K562 (cell line): ENCODE measurements around the gene IFT52. TPM values are rescaled to one million over a fixed set of nuclear protein-coding genes. Genes with fewer than 3 reads are reported as not detected.

ENCODE experiments used
- ATAC-seq: fragments of 200-7000 bp; cut with Tn5 transposase; 3 replicates; pipeline ENCODE4 v1.9.1; 2020; ENCODE audit warnings: moderate library complexity
- BruUV-seq: library from RNA; stranded (reverse); fragments of 400-500 nt; replicated peaks from 2 replicates; lab custom pipeline; 2021; lab: Mats Ljungman, UMichigan
- CTCF ChIA-PET: fragments of 300-600 bp; formaldehyde crosslinking; extraction: SDS; loops from one replicate; lab custom pipeline; 2021; ENCODE audit warnings: low intra/inter-chr PET ratio; lab: Yijun Ruan, JAX
- POLR2A ChIA-PET: fragments of 300-600, 350-650 bp; sonication (Branson Sonifier 250); formaldehyde crosslinking; extraction: SDS; loops from one replicate; lab custom pipeline; 2021; ENCODE audit warnings: antibody characterized with exemption, inconsistent platforms; lab: Yijun Ruan, JAX
- DNase-seq, 4 experiments: peaks; one replicate each; pipeline versions ENCODE4 v3.0.0 to v3.0.0-alpha.2; 2011 to 2018; ENCODE audit warnings: low spot score in 3 of 4, mixed read lengths in 3 of 4; ENCODE audit errors: extremely low read depth in 1 of 4
- FAIRE-seq: peaks from 2 replicates; lab custom pipeline; 2011; peaks lifted over from hg19 to GRCh38; lab: Jason Lieb, UNC
- H2AFZ ChIP-seq: 2 replicates; pipeline ENCODE4 v1.6.0; 2011; ENCODE audit warnings: low read depth, low read length, control low read depth, inconsistent platforms
- H3K27ac ChIP-seq: fragments of 200-600 bp; 3 replicates; pipeline ENCODE4 v1.8.0; 2011; ENCODE audit warnings: low read depth, mild to moderate bottlenecking, control low read depth, inconsistent platforms, low read length, moderate library complexity, mixed read lengths; ENCODE audit errors: extremely low read depth
- H3K27me3 ChIP-seq, 2 experiments: fragments of 300-600 bp in 1 of 2; 2 replicates in 1 of 2; 3 replicates in 1 of 2; pipeline versions ENCODE4 v1.6.0 to v1.8.0; 2011; ENCODE audit warnings: inconsistent platforms in 2 of 2, low read length in 2 of 2, mild to moderate bottlenecking in 1 of 2, mixed read lengths in 1 of 2, moderate library complexity in 1 of 2; ENCODE audit not compliant: control insufficient read depth in 2 of 2, insufficient read depth in 2 of 2
- H3K36me3 ChIP-seq: fragments of 300-600 bp; 3 replicates; pipeline ENCODE4 v1.8.0; 2011; ENCODE audit warnings: mild to moderate bottlenecking, low read length, inconsistent platforms; ENCODE audit not compliant: control insufficient read depth, insufficient read depth
- H3K4me1 ChIP-seq, 2 experiments: fragments of 200-600 bp in 1 of 2; replicated peaks in 1 of 2; 2 replicates in 1 of 2; 3 replicates in 1 of 2; pipeline versions ENCODE4 v1.5.1 to v1.8.0; 2011; ENCODE audit warnings: inconsistent platforms in 2 of 2, low read length in 2 of 2, mild to moderate bottlenecking in 1 of 2, mixed read lengths in 1 of 2, moderate library complexity in 1 of 2; ENCODE audit not compliant: control insufficient read depth in 2 of 2, insufficient read depth in 2 of 2
- H3K4me2 ChIP-seq: 2 replicates; pipeline ENCODE4 v1.6.1; 2011; ENCODE audit warnings: low read length, control low read depth, inconsistent platforms, mixed read lengths; ENCODE audit not compliant: insufficient read depth
- H3K4me3 ChIP-seq: fragments of 200-600 bp; sonication (generic), shearing (Covaris generic); 2 replicates; pipeline ENCODE4 v1.5.1; 2016; ENCODE audit warnings: control low read depth, inconsistent platforms
- H3K79me2 ChIP-seq: fragments of 200-600 bp; 3 replicates; pipeline ENCODE4 v1.8.0; 2011; ENCODE audit warnings: low read length, inconsistent platforms; ENCODE audit not compliant: control insufficient read depth, insufficient read depth
- H3K9ac ChIP-seq, 2 experiments: 2 replicates each; pipeline versions ENCODE4 v1.6.0 to v1.6.1; 2011; ENCODE audit warnings: low read depth in 2 of 2, low read length in 2 of 2, control low read depth in 1 of 2, inconsistent platforms in 1 of 2, mild to moderate bottlenecking in 1 of 2, mixed read lengths in 1 of 2; ENCODE audit not compliant: insufficient read depth in 1 of 2
- H3K9me1 ChIP-seq: one replicate; pipeline ENCODE4 v1.6.0; 2011; ENCODE audit warnings: inconsistent platforms, mild to moderate bottlenecking, low read length, moderate library complexity; ENCODE audit not compliant: control insufficient read depth, insufficient read depth
- H3K9me3 ChIP-seq: replicated peaks from 2 replicates; pipeline ENCODE4 v1.5.1; 2011; ENCODE audit warnings: low read depth, low read length, inconsistent platforms; ENCODE audit not compliant: control insufficient read depth, insufficient read depth
- H4K20me1 ChIP-seq: replicated peaks from 2 replicates; pipeline ENCODE4 v1.6.1; 2011; ENCODE audit warnings: low read length, inconsistent platforms, mixed read lengths; ENCODE audit not compliant: control insufficient read depth, insufficient read depth
- KAT7 ChIP-seq: sonication (generic); formaldehyde crosslinking; IDR thresholded peaks from 2 replicates; pipeline ENCODE4 v1.8.0; 2022; ENCODE audit warnings: missing genetic modification reagents, mild to moderate bottlenecking, borderline replicate concordance
- L3MBTL2 ChIP-seq: fragments of 450-650 bp; IDR thresholded peaks from 2 replicates; pipeline ENCODE4 v1.6.1; 2016; ENCODE audit warnings: mild to moderate bottlenecking, moderate library complexity
- PTRF ChIP-seq: fragments of 450-650 bp; IDR thresholded peaks from 2 replicates; pipeline ENCODE4 v1.6.1; 2016; ENCODE audit warnings: mild to moderate bottlenecking, missing genetic modification characterization, missing compliant biosample characterization
- SRSF7 ChIP-seq: fragments of 200-400 bp; formaldehyde crosslinking; optimal IDR thresholded peaks from 2 replicates; pipeline ENCODE3; 2017; ENCODE audit warnings: mild to moderate bottlenecking, low read depth, low read length
- STAT5A ChIP-seq: IDR thresholded peaks from 2 replicates; pipeline ENCODE4 v1.6.1; 2012; ENCODE audit warnings: low read length, inconsistent platforms, borderline replicate concordance
- ZNF121 ChIP-seq: sonication (generic); formaldehyde crosslinking; conservative IDR thresholded peaks from 2 replicates; pipeline ENCODE4 v1.8.0; 2022; ENCODE audit warnings: missing genetic modification reagents
- ZNF134 ChIP-seq: fragments of 250-450 bp; sonication (Bioruptor Pico); conservative IDR thresholded peaks from 2 replicates; pipeline ENCODE4 v1.4.0; 2020
- WGBS: fragments of 100-300 bp; shearing (Covaris generic); methylation state at CpG from one replicate; pipeline ENCODE4 v1.1.6; 2016; ENCODE audit warnings: low coverage, mixed read lengths; ENCODE audit not compliant: insufficient coverage; ENCODE audit errors: missing lambda C conversion rate; 5-methylcytosine and 5-hydroxymethylcytosine counted together
- in situ Hi-C: fragments of 300-500 bp; cut with MboI; formaldehyde crosslinking; loops from 4 replicates; pipeline ENCODE4 v1.15.0; 2018; ENCODE audit warnings: inconsistent platforms, mixed read lengths
- intact Hi-C: fragments of 100-400 bp; cut with micrococcal nuclease; formaldehyde crosslinking; loops from 2 replicates; pipeline ENCODE4 v1.14.2; 2022
- polyA plus RNA-seq, 8 experiments: library from polyadenylated mRNA; depleted of rRNA in 4 of 8; stranded (reverse) in 5 of 8; unstranded in 3 of 8; fragments of >200 nt; fragmentation: Nextera tagmentation in 2 of 8; fragmentation: Illumina TruSeq in 1 of 8; extraction: Ambion mirVana in 2 of 8; extraction: Trizol in 1 of 8; gene quantifications; 2 replicates each; pipeline versions ENCODE4 v1.2.1 to v1.2.3, GENCODE V29; 2011 to 2014; ENCODE audit warnings: inconsistent platforms in 1 of 8, missing spikeins in 1 of 8
- total RNA-seq, 7 experiments: library from RNA; depleted of rRNA in 6 of 7; stranded (reverse); fragments of >200 nt in 6 of 7; fragmentation: Illumina TruSeq in 2 of 7; extraction: Trizol in 2 of 7; gene quantifications; 2 replicates each; pipeline versions ENCODE4 v1.2.1 to v1.2.3, GENCODE V29; 2011 to 2021; ENCODE audit warnings: low replicate concordance in 1 of 7
- TF ChIP-seq, protein P1 (sequence below): sonication (generic); formaldehyde crosslinking; IDR thresholded peaks from 2 replicates; pipeline ENCODE4 v1.8.0; 2023; ENCODE audit warnings: mild to moderate bottlenecking, missing genetic modification reagents
- TF ChIP-seq, protein P2 (sequence below): sonication (generic); formaldehyde crosslinking; IDR thresholded peaks from 2 replicates; pipeline ENCODE4 v1.8.1; 2023; ENCODE audit warnings: mild to moderate bottlenecking, missing genetic modification reagents, moderate library complexity
- TF ChIP-seq, protein P3 (sequence below): IDR thresholded peaks from 2 replicates; pipeline ENCODE4 v1.6.1; 2012; ENCODE audit warnings: low read depth, low read length, improper control_type of control experiment, borderline replicate concordance

Gene IFT52
- total and polyA plus RNA-seq, 9 of the 15 experiments (the other 6 are each of a cell fraction or from before 2014, with no cell fraction given): 11.0 to 31.4 (median 20.4) TPM

DNA sequence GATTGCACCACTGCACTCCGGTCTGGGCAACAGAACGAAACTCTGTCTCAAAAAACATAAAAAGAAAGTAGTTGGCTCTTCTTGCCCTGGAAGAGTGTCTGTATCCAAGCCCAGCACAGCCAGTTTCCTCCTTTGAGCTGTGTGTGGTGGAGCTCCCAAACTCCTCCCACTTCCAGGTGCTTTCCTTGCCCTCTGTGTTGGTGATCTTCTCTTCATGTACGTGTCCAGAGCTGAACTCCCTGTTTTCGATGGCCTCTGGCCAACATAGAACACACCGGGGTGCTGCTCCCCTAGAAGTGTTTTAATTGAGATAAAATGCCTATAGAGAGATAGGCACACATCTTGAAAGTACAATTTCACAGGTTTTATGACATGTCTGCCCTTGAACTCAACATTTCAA, 48.6 kb upstream of the IFT52 start:
- WGBS: 48% methylated on average over 5 of the region's 5 CpGs
- no peaks in the 10 kb centered on the region for H3K27me3 ChIP-seq
- peaks cover 6% of the 10 kb centered on the region for H3K9me1 ChIP-seq
- in situ Hi-C loops (loop anchor here (10.0 kb wide), 1 partner anchor 543 kb away; no protein-coding TSS in a partner anchor), intact Hi-C loops (no loop called here)
- no TSS peak for BruUV-seq
- H2AFZ ChIP-seq: no peak overlapping the region
- H3K27ac ChIP-seq: no peak overlapping the region
- POLR2A ChIA-PET: no interaction called here
- FAIRE-seq (no peak), DNase-seq (no peak), ATAC-seq (no peak)
- peaks cover 18 to 20% of the 10 kb centered on the region in 2 experiments; a peak in 4 of 5 replicates for H3K4me1 ChIP-seq
- H3K4me3 ChIP-seq: no peak overlapping the region
- no peak overlapping the region for H3K4me2 ChIP-seq
- H3K9ac ChIP-seq: no peak overlapping the region
- TF ChIP-seq L3MBTL2: no peak
- TF ChIP-seq ZNF134 (CRISPR knock-in tag): no peak
- TF ChIP-seq, protein P1, sequence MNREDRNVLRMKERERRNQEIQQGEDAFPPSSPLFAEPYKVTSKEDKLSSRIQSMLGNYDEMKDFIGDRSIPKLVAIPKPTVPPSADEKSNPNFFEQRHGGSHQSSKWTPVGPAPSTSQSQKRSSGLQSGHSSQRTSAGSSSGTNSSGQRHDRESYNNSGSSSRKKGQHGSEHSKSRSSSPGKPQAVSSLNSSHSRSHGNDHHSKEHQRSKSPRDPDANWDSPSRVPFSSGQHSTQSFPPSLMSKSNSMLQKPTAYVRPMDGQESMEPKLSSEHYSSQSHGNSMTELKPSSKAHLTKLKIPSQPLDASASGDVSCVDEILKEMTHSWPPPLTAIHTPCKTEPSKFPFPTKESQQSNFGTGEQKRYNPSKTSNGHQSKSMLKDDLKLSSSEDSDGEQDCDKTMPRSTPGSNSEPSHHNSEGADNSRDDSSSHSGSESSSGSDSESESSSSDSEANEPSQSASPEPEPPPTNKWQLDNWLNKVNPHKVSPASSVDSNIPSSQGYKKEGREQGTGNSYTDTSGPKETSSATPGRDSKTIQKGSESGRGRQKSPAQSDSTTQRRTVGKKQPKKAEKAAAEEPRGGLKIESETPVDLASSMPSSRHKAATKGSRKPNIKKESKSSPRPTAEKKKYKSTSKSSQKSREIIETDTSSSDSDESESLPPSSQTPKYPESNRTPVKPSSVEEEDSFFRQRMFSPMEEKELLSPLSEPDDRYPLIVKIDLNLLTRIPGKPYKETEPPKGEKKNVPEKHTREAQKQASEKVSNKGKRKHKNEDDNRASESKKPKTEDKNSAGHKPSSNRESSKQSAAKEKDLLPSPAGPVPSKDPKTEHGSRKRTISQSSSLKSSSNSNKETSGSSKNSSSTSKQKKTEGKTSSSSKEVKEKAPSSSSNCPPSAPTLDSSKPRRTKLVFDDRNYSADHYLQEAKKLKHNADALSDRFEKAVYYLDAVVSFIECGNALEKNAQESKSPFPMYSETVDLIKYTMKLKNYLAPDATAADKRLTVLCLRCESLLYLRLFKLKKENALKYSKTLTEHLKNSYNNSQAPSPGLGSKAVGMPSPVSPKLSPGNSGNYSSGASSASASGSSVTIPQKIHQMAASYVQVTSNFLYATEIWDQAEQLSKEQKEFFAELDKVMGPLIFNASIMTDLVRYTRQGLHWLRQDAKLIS (CRISPR knock-in tag): no peak
- TF ChIP-seq, protein P2, sequence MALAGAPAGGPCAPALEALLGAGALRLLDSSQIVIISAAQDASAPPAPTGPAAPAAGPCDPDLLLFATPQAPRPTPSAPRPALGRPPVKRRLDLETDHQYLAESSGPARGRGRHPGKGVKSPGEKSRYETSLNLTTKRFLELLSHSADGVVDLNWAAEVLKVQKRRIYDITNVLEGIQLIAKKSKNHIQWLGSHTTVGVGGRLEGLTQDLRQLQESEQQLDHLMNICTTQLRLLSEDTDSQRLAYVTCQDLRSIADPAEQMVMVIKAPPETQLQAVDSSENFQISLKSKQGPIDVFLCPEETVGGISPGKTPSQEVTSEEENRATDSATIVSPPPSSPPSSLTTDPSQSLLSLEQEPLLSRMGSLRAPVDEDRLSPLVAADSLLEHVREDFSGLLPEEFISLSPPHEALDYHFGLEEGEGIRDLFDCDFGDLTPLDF (CRISPR knock-in tag): no peak
- TF ChIP-seq SRSF7: no peak
- no peak for TF ChIP-seq KAT7 (CRISPR knock-in tag)
- TF ChIP-seq PTRF (tag): no peak
- no peak for TF ChIP-seq STAT5A
- no peak for TF ChIP-seq ZNF121
- TF ChIP-seq, protein P3, sequence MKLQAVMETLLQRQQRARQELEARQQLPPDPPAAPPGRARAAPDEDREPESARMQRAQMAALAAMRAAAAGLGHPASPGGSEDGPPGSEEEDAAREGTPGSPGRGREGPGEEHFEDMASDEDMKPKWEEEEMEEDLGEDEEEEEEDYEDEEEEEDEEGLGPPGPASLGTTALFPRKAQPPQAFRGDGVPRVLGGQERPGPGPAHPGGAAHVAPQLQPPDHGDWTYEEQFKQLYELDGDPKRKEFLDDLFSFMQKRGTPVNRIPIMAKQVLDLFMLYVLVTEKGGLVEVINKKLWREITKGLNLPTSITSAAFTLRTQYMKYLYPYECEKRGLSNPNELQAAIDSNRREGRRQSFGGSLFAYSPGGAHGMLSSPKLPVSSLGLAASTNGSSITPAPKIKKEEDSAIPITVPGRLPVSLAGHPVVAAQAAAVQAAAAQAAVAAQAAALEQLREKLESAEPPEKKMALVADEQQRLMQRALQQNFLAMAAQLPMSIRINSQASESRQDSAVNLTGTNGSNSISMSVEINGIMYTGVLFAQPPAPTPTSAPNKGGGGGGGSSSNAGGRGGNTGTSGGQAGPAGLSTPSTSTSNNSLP: no peak
- no peaks in the 10 kb centered on the region for H4K20me1 ChIP-seq
- no peaks in the 10 kb centered on the region for H3K9me3 ChIP-seq
- no peaks in the 10 kb centered on the region for H3K79me2 ChIP-seq
- peaks cover 5% of the 10 kb centered on the region; the same call in 1 of the 3 replicates for H3K36me3 ChIP-seq
- CTCF ChIA-PET: no interaction called here
